ENCODE data around the gene UPK3BL2.
"Not testable (repeated sequence)": the region's sequence is repeated elsewhere in the genome, so short reads cannot be mapped to it uniquely, and the experiment has no call there.

- not testable (repeated sequence) for TF ChIP-seq CTCF (IDR thresholded peaks at IDR 0.05; ENCODE audit: low read length); EZH2 (IDR thresholded peaks at IDR 0.05; ENCODE audit: borderline replicate concordance, low read length)
Measured at GRCh38 chr7:102490529-102491075, 52.9 kb downstream of the UPK3BL2 start.

All from OCI-LY1 (cell line).